ENCODE data around the gene NFU1.

GRCh38 chr2:69348781-69349180 lies 88.5 kb downstream of the NFU1 start:
- no peak for TF ChIP-seq CTCF (optimal IDR thresholded peaks at IDR 0.05 in 1 of 3, IDR thresholded peaks at IDR 0.05 in 1 of 3, conservative IDR thresholded peaks at IDR 0.05 in 1 of 3; ENCODE audit: extremely low read depth in 1 of 3, insufficient read depth in 2 of 3, low read length in 3 of 3)
- no peak for TF ChIP-seq EZH2 (IDR thresholded peaks at IDR 0.05; ENCODE audit: low read length)
